IMR-90 (cell line): ENCODE data around the gene CD19. TPM values are rescaled to one million over a fixed set of nuclear protein-coding genes. Genes with fewer than 3 reads are reported as not detected.

Experiments
- ATAC-seq: fragments of 200-7000 bp; cut with Tn5 transposase; 2 replicates; pipeline ENCODE4 v1.9.1; 2020; ENCODE audit warnings: low read depth, mild to moderate bottlenecking, moderate library complexity
- BruUV-seq: library from RNA; stranded (reverse); fragments of 400-500 nt; replicated peaks from 2 replicates; lab custom pipeline; 2021; lab: Mats Ljungman, UMichigan
- CTCF ChIA-PET: fragments of 300-600 bp; formaldehyde crosslinking; extraction: SDS; loops from one replicate; lab custom pipeline; 2021; ENCODE audit warnings: antibody characterized with exemption; lab: Yijun Ruan, JAX
- POLR2A ChIA-PET: fragments of 300-600 bp; sonication (Branson Sonifier 250); formaldehyde crosslinking; loops from one replicate; lab custom pipeline; 2022; ENCODE audit warnings: antibody characterized with exemption; ENCODE audit not compliant: unreplicated experiment; lab: Charles Lee
- DNase-seq: peaks from one replicate; pipeline ENCODE4 v3.0.0; 2013
- H2AFZ ChIP-seq: replicated peaks from 2 replicates; pipeline ENCODE3; 2013; ENCODE audit warnings: low read length, mild to moderate bottlenecking; ENCODE audit not compliant: poor library complexity
- H2AK5ac ChIP-seq: 2 replicates; pipeline ENCODE4 v1.6.1; 2013; ENCODE audit warnings: low read depth, low read length, inconsistent platforms
- H2AK9ac ChIP-seq: replicated peaks from 2 replicates; pipeline ENCODE3; 2013; ENCODE audit warnings: mild to moderate bottlenecking, low read depth, low read length, moderate library complexity; ENCODE audit not compliant: poor library complexity
- H2BK120ac ChIP-seq: 2 replicates; pipeline ENCODE4 v1.6.1; 2013; ENCODE audit warnings: low read depth, low read length, inconsistent platforms
- H2BK15ac ChIP-seq: 3 replicates; pipeline ENCODE4 v1.6.1; 2013; ENCODE audit warnings: low read depth, low read length, inconsistent platforms
- H2BK20ac ChIP-seq: 2 replicates; pipeline ENCODE4 v1.6.1; 2013; ENCODE audit warnings: low read depth, mild to moderate bottlenecking, inconsistent platforms, low read length, moderate library complexity
- H2BK5ac ChIP-seq: 2 replicates; pipeline ENCODE4 v1.6.1; 2013; ENCODE audit warnings: mild to moderate bottlenecking, low read depth, low read length, inconsistent platforms; ENCODE audit not compliant: poor library complexity, severe bottlenecking
- H3K14ac ChIP-seq: replicated peaks from 2 replicates; pipeline ENCODE4 v1.6.1; 2013; ENCODE audit warnings: low read depth, low read length, inconsistent platforms
- H3K18ac ChIP-seq: 2 replicates; pipeline ENCODE4 v1.6.1; 2013; ENCODE audit warnings: low read depth, low read length, control low read depth
- H3K23ac ChIP-seq: 2 replicates; pipeline ENCODE4 v1.6.1; 2013; ENCODE audit warnings: low read depth, low read length, inconsistent platforms
- H3K27ac ChIP-seq: 2 replicates; pipeline ENCODE4 v1.5.1; 2013; ENCODE audit warnings: mild to moderate bottlenecking, control low read depth, low read length; ENCODE audit not compliant: insufficient read depth
- H3K27me3 ChIP-seq: 2 replicates; pipeline ENCODE4 v1.6.1; 2013; ENCODE audit warnings: low read length; ENCODE audit not compliant: control insufficient read depth, insufficient read depth
- H3K36me3 ChIP-seq: 2 replicates; pipeline ENCODE4 v1.6.1; 2013; ENCODE audit warnings: low read length, mixed read lengths; ENCODE audit not compliant: control insufficient read depth, insufficient read depth
- H3K4ac ChIP-seq: 2 replicates; pipeline ENCODE4 v1.6.1; 2013; ENCODE audit warnings: low read depth, low read length, inconsistent platforms
- H3K4me1 ChIP-seq: 2 replicates; pipeline ENCODE4 v1.6.1; 2013; ENCODE audit warnings: low read length, mixed read lengths; ENCODE audit not compliant: control insufficient read depth, insufficient read depth
- H3K4me2 ChIP-seq: 2 replicates; pipeline ENCODE4 v1.6.1; 2013; ENCODE audit warnings: low read depth, mild to moderate bottlenecking, control low read depth, low read length, moderate library complexity
- H3K4me3 ChIP-seq: 2 replicates; pipeline ENCODE4 v1.5.1; 2013; ENCODE audit warnings: low read depth, mild to moderate bottlenecking, control low read depth, low read length, moderate library complexity; ENCODE audit not compliant: insufficient read depth
- H3K56ac ChIP-seq: 2 replicates; pipeline ENCODE4 v1.6.1; 2013; ENCODE audit warnings: low read length, inconsistent platforms; ENCODE audit not compliant: insufficient read depth; ENCODE audit errors: extremely low read depth
- H3K79me1 ChIP-seq, 2 experiments: 2 replicates each; pipeline ENCODE4 v1.6.1; 2013; ENCODE audit warnings: low read length in 2 of 2, inconsistent platforms in 1 of 2, low read depth in 1 of 2
- H3K9ac ChIP-seq: 2 replicates; pipeline ENCODE4 v1.6.1; 2013; ENCODE audit warnings: low read depth, low read length, control low read depth
- H3K9me1 ChIP-seq: 2 replicates; pipeline ENCODE4 v1.6.1; 2013; ENCODE audit warnings: low read length, inconsistent platforms; ENCODE audit not compliant: insufficient read depth
- H3K9me3 ChIP-seq: 2 replicates; pipeline ENCODE4 v1.6.1; 2013; ENCODE audit warnings: low read length; ENCODE audit not compliant: control insufficient read depth, insufficient read depth
- H4K20me1 ChIP-seq: 2 replicates; pipeline ENCODE4 v1.6.1; 2013; ENCODE audit warnings: low read length, inconsistent platforms; ENCODE audit not compliant: insufficient read depth
- H4K5ac ChIP-seq: 2 replicates; pipeline ENCODE4 v1.6.1; 2013; ENCODE audit warnings: mild to moderate bottlenecking, low read depth, low read length, control low read depth
- H4K8ac ChIP-seq, 2 experiments: 2 replicates each; pipeline ENCODE4 v1.6.1; 2013; ENCODE audit warnings: low read depth in 2 of 2, low read length in 2 of 2, control low read depth in 1 of 2, inconsistent platforms in 1 of 2
- H4K91ac ChIP-seq: 2 replicates; pipeline ENCODE4 v1.6.1; 2013; ENCODE audit warnings: low read depth, low read length, inconsistent platforms; ENCODE audit not compliant: insufficient read depth
- MXI1 ChIP-seq: IDR thresholded peaks from 2 replicates; pipeline ENCODE4 v1.6.1; 2012; ENCODE audit warnings: low read depth, mild to moderate bottlenecking, low read length, moderate library complexity, borderline replicate concordance
- NFE2L2 ChIP-seq: fragments of 150-350 bp; IDR thresholded peaks from 2 replicates; pipeline ENCODE4 v1.6.1; 2016; ENCODE audit warnings: low read depth, mild to moderate bottlenecking, low read length
- RAD21 ChIP-seq: IDR thresholded peaks from 2 replicates; pipeline ENCODE4 v1.6.1; 2012; ENCODE audit warnings: low read length, improper control_type of control experiment
- USF2 ChIP-seq: fragments of 150-350 bp; IDR thresholded peaks from 2 replicates; pipeline ENCODE4 v1.6.1; 2017; ENCODE audit warnings: mild to moderate bottlenecking, antibody characterized with exemption, low read length, low read depth
- WGBS, 2 experiments: methylation state at CpG; one replicate each; pipeline versions ENCODE4 v1.1.5 to v1.1.7; 2013; ENCODE audit warnings: missing lambda C conversion rate in 2 of 2; ENCODE audit not compliant: insufficient read length in 1 of 2; ENCODE audit errors: extremely low coverage in 2 of 2; 5-methylcytosine and 5-hydroxymethylcytosine counted together
- dilution Hi-C: fragments of 300-500 bp; cut with HindIII; formaldehyde crosslinking; loops from one replicate; pipeline ENCODE4 v1.14.3; 2018; ENCODE audit warnings: low sequenced_read_pairs; ENCODE audit not compliant: unreplicated experiment
- in situ Hi-C: fragments of 300-500 bp; cut with MboI; formaldehyde crosslinking; loops from 3 replicates; pipeline ENCODE4 v1.14.3; 2019; ENCODE audit warnings: low sequenced_read_pairs, inconsistent platforms, mixed read lengths
- intact Hi-C: fragments of 100-400 bp; cut with micrococcal nuclease; formaldehyde crosslinking; loops from 2 replicates; pipeline ENCODE4 v1.10.0; 2022
- polyA plus RNA-seq, 3 experiments: library from polyadenylated mRNA; depleted of rRNA; stranded (reverse); fragments of >200 nt; gene quantifications; 2 replicates each; pipeline ENCODE4 v1.2.3, GENCODE V29; 2012; ENCODE audit warnings: low replicate concordance in 1 of 3
- total RNA-seq: library from RNA; depleted of rRNA; stranded (reverse); fragments of >200 nt; gene quantifications from 2 replicates; pipeline ENCODE4 v1.2.3, GENCODE V29; 2012

The CD19 gene
- total and polyA plus RNA-seq, 2 of the 4 experiments (the other 2 are of a cell fraction), result not detected

GRCh38 chr16:28932339-28933141 is 769 bp downstream of the CD19 start:
- BruUV-seq, result no TSS peak
- WGBS, 2 experiments, result 72% methylated on average over 7 of the region's 20 CpGs; no CpG with 5 or more reads in 1 of the 2 experiments
- DNase-seq, result no peak
- ChIA-PET POLR2A (no interaction called here), CTCF (interaction anchor here (1.1 kb wide), 1 partner anchor 12 kb away, joined by 4 read pairs; no protein-coding TSS in a partner anchor)
- Histone ChIP-seq H2BK120ac (no peak overlapping the region), H2AK5ac (no peak overlapping the region), H3K27me3 (peaks cover 7% of the 10 kb centered on the region; the same call in 1 of the 2 replicates), H3K36me3 (no peaks in the 10 kb centered on the region), H4K8ac (no peak overlapping the region), H3K18ac (no peak overlapping the region), H2BK15ac (no peak overlapping the region), H2BK5ac (no peak overlapping the region), H3K4ac (no peak overlapping the region), H3K14ac (no peak overlapping the region), H3K4me3 (no peak overlapping the region), H4K20me1 (no peaks in the 10 kb centered on the region), H3K56ac (no peak overlapping the region), H3K9me3 (no peaks in the 10 kb centered on the region), H3K9me1 (no peaks in the 10 kb centered on the region), H2BK20ac (no peak overlapping the region), H4K91ac (no peak overlapping the region), H2AK9ac (no peak overlapping the region), H3K79me1 (no peaks in the 10 kb centered on the region), H4K5ac (no peak overlapping the region), H3K4me2 (no peak overlapping the region), H2AFZ (no peak overlapping the region), H3K4me1 (no peaks in the 10 kb centered on the region), H3K23ac (no peak overlapping the region), H3K9ac (no peak overlapping the region), H3K27ac (no peak overlapping the region)
- in situ Hi-C loops, result no loop called here
- dilution Hi-C loops, result no loop called here
- no peak for TF ChIP-seq RAD21
- TF ChIP-seq USF2, result no peak
- TF ChIP-seq NFE2L2, result no peak
- no peak for TF ChIP-seq MXI1
- ATAC-seq, result no peak
- intact Hi-C loops, result no loop called here
